ENCODE measurements around the gene WDR5.
A peak's percentile ranks its signal among the peaks of the same experiment; 100 is the strongest.

WDR5 gene

GRCh38 chr9:134174526-134175290 lies 38.8 kb downstream of the WDR5 start:
- no peak for DNase-seq

DNA sequence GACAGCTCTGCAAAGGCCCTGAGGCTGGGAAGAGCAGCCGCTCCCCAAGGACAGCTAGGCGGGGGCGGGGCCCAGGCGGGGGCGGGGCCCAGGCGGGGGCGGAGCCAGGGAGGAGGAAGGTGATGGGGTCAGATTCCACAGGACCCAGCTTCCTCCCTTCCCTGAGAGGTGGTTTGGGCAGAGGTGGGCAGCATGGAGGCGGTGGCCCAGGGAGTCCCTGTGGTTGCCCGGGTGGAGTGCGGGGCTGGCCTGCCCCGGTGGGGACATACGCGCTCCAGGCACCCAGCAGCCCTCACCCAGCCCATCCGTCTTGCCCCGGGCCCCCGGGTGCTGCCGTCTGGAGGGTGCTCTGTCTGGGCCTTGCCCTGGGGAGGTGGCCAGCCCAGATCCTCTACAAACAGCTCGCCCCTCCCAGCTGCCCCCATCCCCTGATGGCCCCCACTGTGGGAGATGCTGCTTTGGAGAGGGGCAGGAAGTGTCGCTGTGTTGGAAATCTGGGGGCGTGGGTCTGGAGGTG lies 39.5 kb downstream of the WDR5 start:
- peak; percentile 17 for DNase-seq

GRCh38 chr9:134175808-134176598 lies 40.1 kb downstream of the WDR5 start:
- no peak for DNase-seq

- DNase-seq = no peak
These were observed 40.7 kb downstream of the WDR5 start for GRCh38 chr9:134176599-134176968.

GRCh38 chr9:134177186-134177585 lies 41.3 kb downstream of the WDR5 start:
- no peak for DNase-seq

GRCh38 chr9:134177624-134178393 lies 41.9 kb downstream of the WDR5 start:
- no peak for DNase-seq

DNA sequence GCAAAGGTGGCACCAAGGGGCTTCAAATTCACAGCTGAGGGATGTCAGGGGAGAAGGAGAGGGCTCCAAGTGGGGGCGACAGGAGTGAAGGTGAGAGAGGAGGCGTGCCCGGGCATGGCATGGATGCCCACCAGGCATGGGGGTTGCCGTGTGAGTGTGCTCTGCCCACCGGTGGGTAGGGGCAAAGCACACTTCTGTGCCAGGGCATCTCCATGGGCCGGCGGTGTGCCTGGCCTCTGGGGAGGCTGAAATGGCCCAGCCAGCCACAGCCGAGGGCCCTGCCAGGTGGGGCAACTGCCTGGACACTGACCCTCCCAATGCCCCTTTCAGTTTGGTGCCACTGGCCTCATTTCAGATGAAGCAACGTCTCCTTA lies 42.5 kb downstream of the WDR5 start:
- DNase-seq = no peak

DNA sequence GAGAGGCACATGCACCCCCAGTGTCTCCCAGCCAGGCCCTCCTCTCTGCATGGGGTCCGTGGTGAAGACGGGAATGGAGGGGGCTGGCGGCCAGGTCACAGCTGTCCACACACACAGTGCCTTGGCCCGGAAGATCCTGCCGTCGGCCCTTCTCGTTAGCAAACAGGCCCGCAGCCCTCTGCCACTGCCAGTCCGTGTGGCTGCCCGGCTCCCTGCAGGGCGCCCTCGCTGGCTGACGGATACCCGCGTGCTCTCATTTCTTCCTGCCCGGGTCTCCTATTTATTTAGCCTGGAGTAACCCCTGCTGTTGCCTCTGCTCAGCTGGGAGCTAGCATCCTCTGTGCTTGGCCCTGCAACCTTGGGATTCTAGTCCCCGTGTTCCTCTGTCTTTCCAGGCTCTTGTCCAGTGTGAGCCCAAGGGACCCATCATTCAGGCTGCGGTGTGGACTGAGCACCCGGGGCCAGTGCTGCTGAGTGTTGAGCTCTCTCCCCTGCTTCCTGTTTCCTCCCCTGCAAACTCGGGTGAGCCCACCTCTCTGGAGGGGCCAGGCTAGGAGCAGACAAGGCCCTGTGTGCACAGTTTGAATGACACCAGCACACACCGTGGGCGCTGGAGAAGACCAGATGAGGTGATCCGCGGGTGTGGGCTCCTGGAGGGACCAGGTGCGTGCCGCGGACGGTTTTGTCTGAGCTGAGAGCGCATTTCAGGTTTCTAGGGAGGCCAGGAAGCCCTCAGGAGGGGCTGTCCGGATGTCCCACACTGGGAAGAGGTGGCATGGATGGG lies 43.1 kb downstream of the WDR5 start:
- no peak for DNase-seq

GRCh38 chr9:134179595-134179917 lies 43.7 kb downstream of the WDR5 start:
- DNase-seq = no peak

GRCh38 chr9:134179918-134180785 lies 44.3 kb downstream of the WDR5 start:
- DNase-seq = no peak

DNA sequence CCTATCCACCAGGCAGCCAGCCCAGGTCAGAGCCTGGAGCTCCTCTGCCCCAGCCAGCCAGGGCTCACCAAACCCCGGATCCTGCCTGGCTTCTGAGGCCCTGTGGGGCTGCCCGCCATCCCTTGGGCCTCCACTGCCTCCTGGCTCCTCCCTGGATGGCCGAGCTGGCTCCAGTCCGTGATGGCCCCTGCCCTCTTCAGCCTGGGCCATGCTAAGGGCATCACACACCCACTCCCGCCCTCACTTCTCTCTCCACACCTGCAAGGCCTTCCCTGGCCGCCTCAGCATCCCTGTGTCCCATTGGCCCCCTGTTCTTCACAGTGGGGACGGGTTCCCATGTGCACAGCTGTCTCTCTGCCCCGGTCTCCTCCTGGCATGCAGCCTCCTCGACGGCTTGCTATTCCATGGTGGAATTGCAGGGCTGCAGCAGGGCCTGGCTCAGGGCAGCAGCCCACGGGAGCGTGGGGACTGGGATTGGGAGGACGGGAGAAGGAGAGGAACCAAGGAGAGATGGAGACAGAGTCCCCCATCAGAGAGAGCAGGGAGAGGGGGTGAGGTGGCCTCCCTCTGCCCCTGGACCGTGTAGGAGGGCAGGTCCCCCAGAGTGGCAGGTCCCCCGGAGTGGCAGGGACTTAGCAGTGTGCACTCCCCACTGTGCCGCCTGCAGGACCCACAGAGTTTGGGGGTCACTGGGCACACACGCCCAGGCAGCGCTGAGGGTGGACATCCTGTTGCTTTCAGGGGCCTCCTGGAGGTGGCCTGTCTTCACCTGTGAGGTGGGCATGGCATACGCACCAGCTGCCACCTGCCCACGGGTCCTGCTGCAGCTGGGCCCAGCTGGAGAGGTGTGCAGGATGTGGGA lies 45.1 kb downstream of the WDR5 start:
- no peak for DNase-seq

- no peak for DNase-seq
These were observed 45.8 kb downstream of the WDR5 start for GRCh38 chr9:134181648-134182034.

- no peak for DNase-seq
These were observed 46.7 kb downstream of the WDR5 start for GRCh38 chr9:134182554-134183085.

- no peak for DNase-seq
These were observed 49.7 kb downstream of the WDR5 start for GRCh38 chr9:134185536-134186011.

DNA sequence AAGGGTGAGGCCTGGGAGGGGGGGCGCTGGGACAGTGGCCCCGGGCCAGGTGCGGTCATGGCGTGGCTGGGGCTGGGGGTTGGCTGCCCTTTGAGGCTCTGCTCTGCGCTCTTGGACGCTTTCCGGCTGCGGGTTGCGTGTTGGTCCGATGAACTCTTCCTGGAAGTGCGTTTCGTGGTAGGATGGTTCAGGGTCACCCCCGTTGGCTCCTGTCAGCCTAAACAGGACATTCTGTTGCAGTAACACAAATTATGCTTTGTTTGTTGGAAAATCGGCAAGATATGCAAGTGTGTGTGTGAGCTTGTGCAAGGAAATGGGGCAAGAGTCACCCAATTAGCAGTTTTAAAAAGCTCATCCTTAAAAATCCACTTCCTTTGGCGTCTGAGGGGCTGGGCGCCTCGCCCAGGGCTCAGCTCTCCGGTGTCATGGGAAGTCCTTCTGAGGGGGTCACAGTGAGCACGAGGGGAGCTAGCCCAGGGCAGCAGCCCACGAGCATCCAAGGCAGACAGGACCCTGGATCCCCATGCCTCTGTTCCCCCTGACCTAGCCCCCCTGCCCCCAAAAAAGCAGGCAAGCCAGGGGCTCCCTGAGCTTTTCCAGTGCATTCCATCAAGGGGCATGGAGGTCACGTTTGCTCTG lies 50.7 kb downstream of the WDR5 start:
- DNase-seq = no peak

- DNase-seq = no peak
These were observed 51.2 kb downstream of the WDR5 start for GRCh38 chr9:134187110-134187531.

DNA sequence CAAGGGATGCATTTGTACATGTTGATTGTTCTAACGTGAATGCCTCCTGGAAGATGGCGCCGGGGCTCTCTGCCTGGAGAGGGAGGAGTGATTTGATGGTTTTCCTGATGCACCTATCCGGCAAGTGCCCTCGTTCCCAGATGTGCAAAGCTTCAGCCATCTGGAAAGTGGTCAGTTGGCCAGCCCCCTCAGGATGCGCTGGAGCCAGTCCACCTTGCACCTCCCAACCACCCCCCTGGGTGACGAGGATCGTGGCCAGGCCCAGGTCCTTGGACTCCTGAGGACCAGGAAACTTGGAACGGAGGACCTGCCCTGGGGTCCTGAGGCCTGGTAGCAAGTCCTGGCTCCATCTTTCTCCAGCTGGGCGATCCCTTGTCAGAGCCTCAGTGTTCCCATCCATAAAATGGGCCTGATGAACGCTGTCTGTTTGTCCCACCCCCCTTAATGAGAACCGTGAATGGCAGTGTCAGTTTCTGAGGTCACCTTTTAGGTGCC lies 52.1 kb downstream of the WDR5 start:
- no peak for DNase-seq

DNA sequence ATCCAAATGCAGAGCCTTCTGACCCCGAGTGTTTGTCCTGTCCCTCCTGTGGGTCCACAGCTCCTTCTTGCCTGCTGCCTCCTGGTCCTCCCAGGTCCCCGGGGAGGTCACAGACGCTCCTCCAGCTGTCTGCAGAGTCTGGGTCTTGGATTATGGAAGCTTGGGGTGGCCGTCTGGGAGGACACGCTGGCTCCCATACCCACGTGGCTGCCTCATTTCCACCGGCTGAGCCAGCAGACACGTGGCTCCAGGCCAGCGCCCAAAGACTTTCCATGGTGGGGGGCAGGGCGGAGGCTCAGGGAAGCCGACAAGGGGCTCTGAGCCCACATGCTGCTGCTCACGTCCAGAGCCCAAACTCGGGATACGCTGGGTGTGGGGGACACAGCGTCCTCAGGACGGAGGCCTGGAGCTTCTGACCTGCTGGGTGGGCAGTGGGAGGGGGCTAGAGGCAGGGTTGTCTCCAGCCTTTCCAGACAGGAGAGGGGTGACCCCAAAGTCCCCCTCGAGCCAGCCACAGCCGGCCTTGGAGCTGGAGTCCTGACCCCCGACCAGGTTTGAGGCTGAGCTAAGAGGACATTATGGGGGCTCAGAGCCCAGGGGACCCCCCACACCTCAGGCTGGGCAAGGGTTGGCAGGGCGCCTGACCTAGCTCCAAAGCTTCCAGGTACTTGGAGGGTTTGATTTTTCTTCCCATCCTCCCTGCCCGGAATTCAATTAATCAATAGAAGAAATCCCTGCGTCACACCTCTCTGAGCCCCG lies 52.7 kb downstream of the WDR5 start:
- no peak for DNase-seq

DNA sequence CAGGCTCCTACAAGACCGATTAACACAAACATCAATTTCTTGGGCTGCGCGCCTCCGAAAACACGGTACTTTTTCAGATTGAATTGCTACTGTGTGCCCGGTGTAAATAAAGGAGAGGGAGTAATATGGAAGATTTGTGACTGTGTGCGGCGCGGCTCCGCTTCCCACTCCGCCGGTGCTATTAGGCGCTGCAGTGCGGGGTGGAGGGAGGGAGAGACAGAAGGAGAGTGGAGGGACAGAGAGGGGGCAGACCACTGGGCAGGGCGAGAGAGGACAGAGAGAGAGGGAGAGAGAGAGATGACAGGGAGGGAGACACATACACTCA lies 53.2 kb downstream of the WDR5 start:
- DNase-seq = no peak
